WTC11 (cell line): ENCODE data around the gene KCNG2. TPM values are rescaled to one million over a fixed set of nuclear protein-coding genes. Genes with fewer than 3 reads are reported as not detected.
A peak's percentile ranks its signal among the peaks of the same experiment; 100 is the strongest.

Experiments used
- ATAC-seq: fragments of 200-7000 bp; cut with Tn5 transposase; 2 replicates; pipeline ENCODE4 v1.10.0; 2021; ENCODE audit warnings: mild to moderate bottlenecking, moderate library complexity
- CTCF ChIA-PET: fragments of 300-600 bp; sonication (Branson Sonifier 250); formaldehyde crosslinking; loops from one replicate; lab custom pipeline; 2021; ENCODE audit warnings: antibody characterized with exemption; lab: Charles Lee
- POLR2A ChIA-PET: fragments of 350-600 bp; sonication (Branson Sonifier 250); formaldehyde crosslinking; loops from one replicate; lab custom pipeline; 2021; ENCODE audit warnings: antibody characterized with exemption; lab: Charles Lee
- DNase-seq: peaks from one replicate; pipeline ENCODE4 v3.0.0; 2021; ENCODE audit warnings: low spot score
- H3K27ac Mint-ChIP-seq: 2 replicates; pipeline ENCODE4 v1.8.0; 2021; ENCODE audit warnings: mixed read lengths
- H3K27me3 Mint-ChIP-seq: 2 replicates; pipeline ENCODE4 v1.8.0; 2021; ENCODE audit warnings: low read depth, mild to moderate bottlenecking, moderate library complexity, mixed read lengths
- H3K36me3 Mint-ChIP-seq: 2 replicates; pipeline ENCODE4 v1.8.0; 2021; ENCODE audit warnings: mixed read lengths
- H3K4me1 Mint-ChIP-seq: 2 replicates; pipeline ENCODE4 v1.8.0; 2022; ENCODE audit warnings: mixed read lengths
- H3K4me3 Mint-ChIP-seq: 2 replicates; pipeline ENCODE4 v1.8.0; 2021; ENCODE audit warnings: mild to moderate bottlenecking, moderate library complexity, mixed read lengths
- H3K9me3 Mint-ChIP-seq: 2 replicates; pipeline ENCODE4 v1.8.0; 2021; ENCODE audit warnings: mixed read lengths
- ATF2 ChIP-seq: sonication (generic); formaldehyde crosslinking; IDR thresholded peaks from 2 replicates; pipeline ENCODE4 v1.8.1; 2022; ENCODE audit warnings: low read depth, missing genetic modification reagents, borderline replicate concordance
- CBFB ChIP-seq: sonication (generic); formaldehyde crosslinking; IDR thresholded peaks from 2 replicates; pipeline ENCODE4 v1.8.1; 2022; ENCODE audit warnings: mild to moderate bottlenecking, low read depth, missing genetic modification reagents
- CREM ChIP-seq: sonication (generic); formaldehyde crosslinking; IDR thresholded peaks from 2 replicates; pipeline ENCODE4 v1.8.1; 2022; ENCODE audit warnings: mild to moderate bottlenecking, missing genetic modification reagents, moderate library complexity
- ERG ChIP-seq: fragments of 250-450 bp; sonication (Bioruptor Pico); IDR thresholded peaks from 2 replicates; pipeline ENCODE4 v1.8.0; 2021; ENCODE audit warnings: mild to moderate bottlenecking
- ESRRA ChIP-seq: sonication (generic); formaldehyde crosslinking; IDR thresholded peaks from 2 replicates; pipeline ENCODE4 v1.8.1; 2022; ENCODE audit warnings: mild to moderate bottlenecking, missing genetic modification reagents, borderline replicate concordance
- IRF2 ChIP-seq: sonication (generic); formaldehyde crosslinking; IDR thresholded peaks from 2 replicates; pipeline ENCODE4 v1.8.0; 2022; ENCODE audit warnings: low read depth, missing genetic modification reagents, borderline replicate concordance
- MAX ChIP-seq: sonication (generic); formaldehyde crosslinking; IDR thresholded peaks from 2 replicates; pipeline ENCODE4 v1.8.0; 2022; ENCODE audit warnings: mild to moderate bottlenecking, missing genetic modification reagents
- MLX ChIP-seq: sonication (generic); formaldehyde crosslinking; IDR thresholded peaks from 2 replicates; pipeline ENCODE4 v1.8.1; 2023; ENCODE audit warnings: mild to moderate bottlenecking, missing genetic modification reagents, moderate library complexity
- MXD4 ChIP-seq: fragments of 250-450 bp; sonication (Bioruptor Pico); IDR thresholded peaks from 2 replicates; pipeline ENCODE4 v1.8.0; 2021; ENCODE audit warnings: mild to moderate bottlenecking, moderate library complexity, borderline replicate concordance
- MYBL2 ChIP-seq: sonication (generic); formaldehyde crosslinking; IDR thresholded peaks from 2 replicates; pipeline ENCODE4 v1.8.1; 2023; ENCODE audit warnings: mild to moderate bottlenecking, moderate library complexity, missing genetic modification reagents
- NFATC4 ChIP-seq: fragments of 250-450 bp; sonication (Bioruptor Pico); IDR thresholded peaks from 2 replicates; pipeline ENCODE4 v1.9.0; 2021; ENCODE audit warnings: mild to moderate bottlenecking
- NR3C1 ChIP-seq: sonication (generic); formaldehyde crosslinking; conservative IDR thresholded peaks from 2 replicates; pipeline ENCODE4 v1.8.1; 2023; ENCODE audit warnings: low read depth, mild to moderate bottlenecking, missing genetic modification reagents
- RELA ChIP-seq: sonication (generic); formaldehyde crosslinking; IDR thresholded peaks from 2 replicates; pipeline ENCODE4 v1.8.1; 2022; ENCODE audit warnings: missing genetic modification reagents, mild to moderate bottlenecking, borderline replicate concordance
- RORB ChIP-seq: fragments of 250-450 bp; sonication (Bioruptor Pico); IDR thresholded peaks from 2 replicates; pipeline ENCODE4 v1.9.0; 2021; ENCODE audit warnings: mild to moderate bottlenecking
- SMAD4 ChIP-seq: sonication (generic); formaldehyde crosslinking; IDR thresholded peaks from 2 replicates; pipeline ENCODE4 v1.8.0; 2022; ENCODE audit warnings: mild to moderate bottlenecking, missing genetic modification reagents
- TCF7 ChIP-seq: sonication (generic); formaldehyde crosslinking; IDR thresholded peaks from 2 replicates; pipeline ENCODE4 v1.8.0; 2022; ENCODE audit warnings: mild to moderate bottlenecking, low read depth, missing genetic modification reagents, moderate library complexity
- USF1 ChIP-seq: sonication (generic); formaldehyde crosslinking; IDR thresholded peaks from 2 replicates; pipeline ENCODE4 v1.8.0; 2022; ENCODE audit warnings: mild to moderate bottlenecking, missing genetic modification reagents
- ZMAT4 ChIP-seq: fragments of 250-450 bp; sonication (Bioruptor Pico); IDR thresholded peaks from 2 replicates; pipeline ENCODE4 v1.9.0; 2021; ENCODE audit warnings: mild to moderate bottlenecking
- ZNF281 ChIP-seq: sonication (generic); formaldehyde crosslinking; IDR thresholded peaks from 2 replicates; pipeline ENCODE4 v1.8.0; 2023; ENCODE audit warnings: mild to moderate bottlenecking, missing genetic modification reagents
- ZNF416 ChIP-seq: fragments of 250-450 bp; sonication (Bioruptor Pico); IDR thresholded peaks from 2 replicates; pipeline ENCODE4 v1.9.0; 2021; ENCODE audit warnings: mild to moderate bottlenecking, inconsistent platforms
- ZNF512 ChIP-seq: sonication (generic); formaldehyde crosslinking; IDR thresholded peaks from 2 replicates; pipeline ENCODE4 v1.8.1; 2022; ENCODE audit warnings: missing genetic modification reagents, borderline replicate concordance
- ZNF671 ChIP-seq: fragments of 250-450 bp; sonication (Bioruptor Pico); IDR thresholded peaks from 2 replicates; pipeline ENCODE4 v1.8.0; 2021; ENCODE audit warnings: mild to moderate bottlenecking
- total RNA-seq: library from RNA; stranded (reverse); gene quantifications from 3 replicates; pipeline ENCODE4 v1.2.3, GENCODE V29; 2021

KCNG2 gene
- total RNA-seq, 1 experiment from 2014 or later: 0.50 TPM

GRCh38 chr18:79936641-79937040, 138.9 kb downstream of the KCNG2 start (continued):
- no peak for TF ChIP-seq ZNF416
- TF ChIP-seq NR3C1: no peak

GRCh38 chr18:79937103-79937860, 139.5 kb downstream of the KCNG2 start:
- CTCF ChIA-PET: no interaction called here
- no peaks in the 10 kb centered on the region for H3K27me3 Mint-ChIP-seq
- DNase-seq: peak; percentile 7
- TF ChIP-seq ZNF281 (CRISPR knock-in tag) (no peak), ZNF671 (CRISPR knock-in tag) (no peak), CREM (CRISPR knock-in tag) (no peak), RELA (CRISPR knock-in tag) (no peak), MAX (CRISPR knock-in tag) (no peak), USF1 (no peak), NFATC4 (CRISPR knock-in tag) (no peak)
- H3K4me1 Mint-ChIP-seq: peaks cover 8% of the 10 kb centered on the region
- 0 out of 2 replicates have a peak overlapping the region, but pooled peaks have one; percentile 76 for H3K27ac Mint-ChIP-seq
- ATAC-seq: no peak
- H3K9me3 Mint-ChIP-seq: peaks cover 17% of the 10 kb centered on the region
- POLR2A ChIA-PET: no interaction called here
- H3K4me3 Mint-ChIP-seq: no peak overlapping the region
- H3K36me3 Mint-ChIP-seq: peaks cover 11% of the 10 kb centered on the region

GRCh38 chr18:79938196-79938595, 140.5 kb downstream of the KCNG2 start:
- Mint-ChIP-seq H3K4me3 (no peak overlapping the region), H3K27ac (no peak overlapping the region), H3K36me3 (peaks cover 9% of the 10 kb centered on the region), H3K4me1 (peaks cover 8% of the 10 kb centered on the region), H3K27me3 (no peaks in the 10 kb centered on the region), H3K9me3 (peaks cover 10% of the 10 kb centered on the region)
- DNase-seq: peak; percentile 5
- ChIA-PET CTCF (no interaction called here), POLR2A (no interaction called here)
- ATAC-seq: no peak
- no peak for TF ChIP-seq IRF2 (CRISPR knock-in tag)
- no peak for TF ChIP-seq ATF2 (CRISPR knock-in tag)
- TF ChIP-seq MLX: no peak
- no peak for TF ChIP-seq SMAD4 (CRISPR knock-in tag)
- no peak for TF ChIP-seq TCF7 (CRISPR knock-in tag)
- TF ChIP-seq RORB (CRISPR knock-in tag): no peak
- TF ChIP-seq ZNF512: no peak
- no peak for TF ChIP-seq MYBL2 (CRISPR knock-in tag)
- TF ChIP-seq ZMAT4 (CRISPR knock-in tag): no peak
- no peak for TF ChIP-seq ESRRA (CRISPR knock-in tag)
- TF ChIP-seq CBFB (CRISPR knock-in tag): no peak
- no peak for TF ChIP-seq MAX (CRISPR knock-in tag)
- TF ChIP-seq MXD4 (CRISPR knock-in tag): no peak
- TF ChIP-seq ERG: no peak
